Esophagus squamous epithelium (tissue), 4 donors: ENCODE data around the gene VOPP1.

Source experiments
- CTCF ChIP-seq, 6 experiments: fragments of 450-650 bp in 4 of 6; fragments of 200-600 bp in 2 of 6; sonication (generic) in 2 of 6; IDR thresholded peaks; one replicate each; pipeline ENCODE4 v1.5.1; 2016 to 2019; ENCODE audit warnings: antibody characterized with exemption in 6 of 6, mild to moderate bottlenecking in 4 of 6, moderate library complexity in 4 of 6
- POLR2A ChIP-seq, 4 donors: fragments of 450-650 bp; IDR thresholded peaks; one replicate each; pipeline ENCODE4 v1.6.1; 2017; ENCODE audit warnings: antibody characterized with exemption in 4 of 4, mild to moderate bottlenecking in 4 of 4, moderate library complexity in 3 of 4

- TF ChIP-seq CTCF (IDR thresholded peaks at IDR 0.05) (no peak), POLR2A (IDR thresholded peaks at IDR 0.05) (no peak)
Observed at GRCh38 chr7:55556031-55556430, 16.3 kb downstream of the VOPP1 start.
